Mucosa of descending colon (tissue), 3 donors: ENCODE data around the gene JAG2. TPM values are rescaled to one million over a fixed set of nuclear protein-coding genes. Genes with fewer than 3 reads are reported as not detected.

ENCODE experiments used
- ATAC-seq: fragments of 200-7000 bp; cut with Tn5 transposase; one replicate; pipeline ENCODE4 v1.9.1; 2020; ENCODE audit warnings: mild to moderate bottlenecking, moderate library complexity
- DNase-seq, 3 donors: peaks; one replicate each; pipeline ENCODE4 v3.0.0-alpha.2; 2020
- H3K36me3 ChIP-seq: fragments of 200-600 bp; one replicate; pipeline ENCODE4 v1.8.0; 2021; ENCODE audit warnings: low read depth, mild to moderate bottlenecking
- H3K4me1 ChIP-seq: fragments of 200-600 bp; one replicate; pipeline ENCODE4 v1.8.0; 2021; ENCODE audit warnings: low read depth, mild to moderate bottlenecking
- H3K4me3 ChIP-seq: fragments of 200-600 bp; one replicate; pipeline ENCODE4 v1.8.0; 2021; ENCODE audit warnings: mild to moderate bottlenecking
- H3K9me3 ChIP-seq: fragments of 200-600 bp; one replicate; pipeline ENCODE4 v1.8.0; 2021; ENCODE audit warnings: mild to moderate bottlenecking
- CTCF ChIP-seq: fragments of 200-600 bp; IDR thresholded peaks from one replicate; pipeline ENCODE4 v1.8.0; 2022; ENCODE audit warnings: antibody characterized with exemption, mild to moderate bottlenecking
- intact Hi-C, 2 donors: fragments of 100-400 bp; cut with DNase I in 1 of 2; cut with micrococcal nuclease in 1 of 2; formaldehyde crosslinking; loops; one replicate each; pipeline versions ENCODE4 v1.11.0 to v1.11.1; 2022; cut with DNase I, micrococcal nuclease
- total RNA-seq, 3 donors: library from RNA; stranded (reverse); fragmentation: NEBNext Ultra II Directional in 2 of 3; extraction: Animal tissue kit (Norgen Biotek cat#: 25700) in 2 of 3; gene quantifications; one replicate each; pipeline versions ENCODE4 v1.2.1 to v1.2.4, GENCODE V29; 2021 to 2023
- donor health status: DM: no; HTN: no; CAD: no; lungs with moderate emphysema.
- donor health status: DM: no; HTN: no; CAD: no.
- donor health status: DM: no; HTN: yes; CAD: no.

Gene JAG2
- total RNA-seq, 3 donors from 2014 or later: 5.6 to 8.2 (median 5.7) TPM

DNA sequence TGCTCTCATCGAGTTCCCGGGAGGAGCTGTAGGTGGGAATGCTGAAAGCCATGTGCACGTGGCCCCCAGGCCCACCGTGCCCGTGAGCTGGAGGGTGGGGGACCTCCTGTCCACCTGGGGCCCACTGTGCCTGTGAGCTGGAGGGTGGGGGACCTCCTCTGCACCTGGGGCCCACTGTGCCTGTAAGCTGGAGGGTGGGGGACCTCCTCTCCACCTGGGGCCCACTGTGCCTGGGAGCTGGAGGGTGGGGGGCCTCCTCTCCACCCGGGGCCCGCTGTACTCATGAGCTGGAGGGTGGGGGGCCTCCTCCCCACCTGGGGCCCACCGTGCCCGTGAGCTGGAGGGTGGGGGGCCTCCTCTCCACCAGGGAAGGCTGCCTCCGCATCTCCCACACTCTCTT is 26.5 kb upstream of the JAG2 start:
- Histone ChIP-seq H3K4me1 (peaks cover 16% of the 10 kb centered on the region), H3K9me3 (no peaks in the 10 kb centered on the region), H3K4me3 (no peak overlapping the region), H3K36me3 (no peaks in the 10 kb centered on the region)
- no peak for ATAC-seq
- no peak for DNase-seq
- intact Hi-C loops: no loop called here
- no peak for TF ChIP-seq CTCF

- DNase-seq (no peak), ATAC-seq (peak; percentile 15)
- H3K4me1 ChIP-seq: peaks cover 16% of the 10 kb centered on the region
- no peak for TF ChIP-seq CTCF
- intact Hi-C loops: no loop called here
- no peaks in the 10 kb centered on the region for H3K9me3 ChIP-seq
- H3K4me3 ChIP-seq: no peak overlapping the region
- H3K36me3 ChIP-seq: no peaks in the 10 kb centered on the region
Measured at GRCh38 chr14:105193916-105194782, 25.6 kb upstream of the JAG2 start.

DNA sequence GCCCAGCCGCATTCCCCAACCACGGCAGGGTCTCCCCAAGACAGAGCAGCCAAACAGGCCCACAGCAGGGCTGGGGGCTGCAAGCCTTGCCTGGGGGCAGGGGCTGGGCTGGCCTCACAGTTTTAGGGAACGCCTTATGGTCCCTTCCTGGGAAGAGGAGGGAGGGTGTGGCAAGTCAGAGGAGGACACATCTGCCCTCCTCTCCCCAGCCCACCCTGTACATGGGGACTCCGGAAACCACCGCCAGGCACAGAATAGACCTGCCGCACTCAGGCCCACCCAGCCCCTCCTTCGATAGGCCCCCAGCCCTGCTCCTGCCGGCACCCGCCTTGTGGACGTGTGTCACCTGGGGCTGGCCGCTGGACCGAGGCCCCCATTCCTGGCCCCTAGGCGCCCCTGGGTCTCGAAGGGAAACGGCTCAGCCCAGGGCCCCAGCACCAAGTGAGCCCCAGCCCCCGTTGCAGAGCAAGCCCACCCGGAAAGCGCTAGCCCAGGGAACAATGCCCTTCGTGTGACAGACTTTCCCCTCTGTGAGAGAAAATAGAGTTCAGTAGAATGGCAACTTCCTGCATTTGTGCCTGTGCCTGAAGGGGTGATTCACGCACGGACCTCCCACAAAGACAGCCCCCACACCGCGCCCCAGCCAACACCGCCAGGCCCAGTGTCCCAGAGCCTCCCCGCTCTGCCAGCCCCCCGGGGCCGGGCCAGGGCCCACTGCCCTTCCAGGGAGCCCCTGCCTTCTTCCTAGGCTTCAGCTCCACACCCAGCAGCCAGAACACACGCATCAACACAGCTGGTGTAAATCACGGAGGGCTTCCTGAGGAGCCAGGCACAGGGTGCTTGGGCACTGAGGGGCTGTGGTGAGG is 24.5 kb upstream of the JAG2 start:
- no peaks in the 10 kb centered on the region for H3K9me3 ChIP-seq
- TF ChIP-seq CTCF: no peak
- H3K4me3 ChIP-seq: no peak overlapping the region
- intact Hi-C loops: no loop called here
- H3K4me1 ChIP-seq: peaks cover 16% of the 10 kb centered on the region
- ATAC-seq (peak; percentile 4), DNase-seq (no peak)
- H3K36me3 ChIP-seq: no peaks in the 10 kb centered on the region

DNA sequence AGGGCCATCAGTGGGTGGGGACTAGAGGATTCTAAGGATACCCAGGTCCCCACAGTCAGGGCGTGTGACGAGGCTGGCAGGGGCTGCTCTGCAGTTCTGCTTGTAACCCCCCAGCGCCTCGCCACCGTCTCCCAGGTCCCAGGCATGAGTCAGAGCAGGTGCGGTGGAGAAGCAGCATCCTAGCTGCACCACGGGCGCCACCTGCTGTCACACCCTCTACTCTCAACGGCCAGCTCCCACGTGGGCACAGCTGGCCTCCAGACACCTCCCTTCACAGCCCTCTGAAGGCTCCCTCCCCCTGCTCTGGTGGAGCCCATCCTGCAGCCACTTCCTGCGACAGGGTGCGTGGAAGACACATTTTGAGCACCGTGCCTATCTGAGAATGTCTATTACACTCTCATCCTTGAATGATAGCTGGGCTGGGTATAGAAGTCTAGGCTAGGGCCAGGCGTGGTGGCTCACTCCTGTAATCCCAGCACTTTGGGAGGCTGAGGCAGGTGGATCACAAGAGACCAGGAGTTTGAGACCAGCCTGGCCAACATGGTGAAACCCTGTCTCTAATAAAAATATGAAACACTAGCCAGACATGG is 19.5 kb upstream of the JAG2 start:
- peak; percentile 75 for ATAC-seq
- Histone ChIP-seq H3K4me1 (no peaks in the 10 kb centered on the region), H3K4me3 (no peak overlapping the region), H3K36me3 (no peaks in the 10 kb centered on the region), H3K9me3 (no peaks in the 10 kb centered on the region)
- peak in 2 of 3 donors; percentile 74 to 80 for DNase-seq
- no peak for TF ChIP-seq CTCF
- intact Hi-C loops: no loop called here

DNA sequence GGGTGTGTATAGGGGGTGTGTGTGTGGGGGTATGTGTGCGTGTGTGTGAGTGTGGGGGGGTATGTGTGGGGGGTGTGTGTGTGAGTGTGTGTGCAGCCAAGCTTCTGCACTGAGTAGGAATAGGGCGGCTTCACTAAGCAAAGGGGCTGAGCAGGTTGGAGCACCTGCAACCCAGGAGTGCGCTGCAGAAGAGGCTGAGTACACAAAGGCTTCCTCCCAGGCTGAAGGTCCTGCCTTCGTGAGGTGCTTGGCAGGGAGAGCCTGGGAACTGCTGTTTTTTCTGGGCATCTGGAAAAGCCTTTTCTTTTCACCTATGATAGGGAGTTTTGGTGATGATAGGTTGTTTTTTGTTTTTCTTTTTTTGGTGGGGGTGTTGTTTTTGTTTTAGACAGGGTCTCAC is 18.5 kb upstream of the JAG2 start:
- DNase-seq (no peak), ATAC-seq (no peak)
- no peaks in the 10 kb centered on the region for H3K9me3 ChIP-seq
- no peak overlapping the region for H3K4me3 ChIP-seq
- H3K36me3 ChIP-seq: no peaks in the 10 kb centered on the region
- H3K4me1 ChIP-seq: no peaks in the 10 kb centered on the region
- no peak for TF ChIP-seq CTCF
- intact Hi-C loops: no loop called here
